H9 (cell line): ENCODE measurements around the gene PID1. TPM values are rescaled to one million over a fixed set of nuclear protein-coding genes. Genes with fewer than 3 reads are reported as not detected.

Experiments used
- DNase-seq: peaks from one replicate; pipeline ENCODE4 v3.0.0-alpha.2; 2017
- H2AFZ ChIP-seq: one replicate; pipeline ENCODE4 v1.6.1; 2013; ENCODE audit warnings: mild to moderate bottlenecking, low read length, control low read depth, moderate library complexity
- H2AK5ac ChIP-seq: 2 replicates; pipeline ENCODE4 v1.6.1; 2013; ENCODE audit warnings: low read length, control low read depth, mixed read lengths; ENCODE audit not compliant: insufficient read length
- H2BK120ac ChIP-seq: one replicate; pipeline ENCODE4 v1.6.1; 2013; ENCODE audit warnings: low read depth, mild to moderate bottlenecking, low read length, control low read depth, inconsistent platforms; ENCODE audit not compliant: poor library complexity, severe bottlenecking
- H2BK12ac ChIP-seq: 2 replicates; pipeline ENCODE4 v1.6.1; 2013; ENCODE audit warnings: low read length, control low read depth, mixed read lengths, low read depth; ENCODE audit not compliant: insufficient read length
- H2BK15ac ChIP-seq: 2 replicates; pipeline ENCODE4 v1.6.1; 2013; ENCODE audit warnings: low read depth, low read length, control low read depth
- H2BK20ac ChIP-seq: one replicate; pipeline ENCODE4 v1.6.1; 2013; ENCODE audit warnings: low read depth, mild to moderate bottlenecking, low read length, control low read depth, inconsistent platforms; ENCODE audit not compliant: poor library complexity, severe bottlenecking
- H2BK5ac ChIP-seq: 2 replicates; pipeline ENCODE4 v1.6.1; 2013; ENCODE audit warnings: low read length, control low read depth, mixed read lengths; ENCODE audit not compliant: insufficient read length
- H3K14ac ChIP-seq: 2 replicates; pipeline ENCODE4 v1.6.1; 2013; ENCODE audit warnings: low read length, control low read depth; ENCODE audit not compliant: insufficient read depth
- H3K18ac ChIP-seq: 2 replicates; pipeline ENCODE4 v1.6.1; 2013; ENCODE audit warnings: low read depth, mild to moderate bottlenecking, mixed read lengths, low read length, control low read depth; ENCODE audit not compliant: insufficient read length
- H3K23ac ChIP-seq: 2 replicates; pipeline ENCODE4 v1.6.1; 2013; ENCODE audit warnings: low read length, control low read depth, mixed read lengths, low read depth; ENCODE audit not compliant: insufficient read length
- H3K23me2 ChIP-seq: 2 replicates; pipeline ENCODE4 v1.6.1; 2013; ENCODE audit warnings: low read depth, mild to moderate bottlenecking, mixed read lengths, low read length, control low read depth; ENCODE audit not compliant: insufficient read length, poor library complexity, severe bottlenecking
- H3K27ac ChIP-seq: 2 replicates; pipeline ENCODE4 v1.5.1; 2013; ENCODE audit warnings: low read length, control low read depth, mixed read lengths, low read depth; ENCODE audit not compliant: insufficient read length
- H3K27me3 ChIP-seq: 2 replicates; pipeline ENCODE4 v1.6.1; 2013; ENCODE audit warnings: low read length, control low read depth, inconsistent platforms; ENCODE audit not compliant: insufficient read depth
- H3K4ac ChIP-seq: 2 replicates; pipeline ENCODE4 v1.6.1; 2013; ENCODE audit warnings: low read depth, mild to moderate bottlenecking, control low read depth, inconsistent platforms, low read length, moderate library complexity
- H3K4me1 ChIP-seq: 2 replicates; pipeline ENCODE4 v1.6.1; 2013; ENCODE audit warnings: low read length, control low read depth, inconsistent platforms; ENCODE audit not compliant: insufficient read depth
- H3K4me2 ChIP-seq: 2 replicates; pipeline ENCODE4 v1.6.1; 2013; ENCODE audit warnings: low read length, control low read depth, mixed read lengths; ENCODE audit not compliant: insufficient read length, insufficient read depth
- H3K56ac ChIP-seq: 2 replicates; pipeline ENCODE4 v1.6.1; 2013; ENCODE audit warnings: low read depth, mild to moderate bottlenecking, mixed read lengths, low read length, control low read depth; ENCODE audit not compliant: insufficient read length
- H3K79me1 ChIP-seq: 2 replicates; pipeline ENCODE4 v1.6.1; 2013; ENCODE audit warnings: low read depth, mild to moderate bottlenecking, moderate library complexity, low read length, control low read depth, inconsistent platforms; ENCODE audit not compliant: insufficient read depth, poor library complexity, severe bottlenecking
- H3K79me2 ChIP-seq: 2 replicates; pipeline ENCODE4 v1.6.1; 2013; ENCODE audit warnings: low read length, control low read depth, inconsistent platforms; ENCODE audit not compliant: insufficient read depth
- H3K9ac ChIP-seq: 2 replicates; pipeline ENCODE4 v1.6.1; 2013; ENCODE audit warnings: low read length, control low read depth, mixed read lengths; ENCODE audit not compliant: insufficient read length; ENCODE audit errors: extremely low read depth
- H3K9me3 ChIP-seq: one replicate; pipeline ENCODE4 v1.6.1; 2013; ENCODE audit warnings: low read depth, low read length, inconsistent platforms; ENCODE audit not compliant: control insufficient read depth
- H3T11ph ChIP-seq: one replicate; pipeline ENCODE4 v1.6.1; 2013; ENCODE audit warnings: mild to moderate bottlenecking, low read length, control low read depth, inconsistent platforms
- H4K20me1 ChIP-seq: one replicate; pipeline ENCODE4 v1.6.1; 2013; ENCODE audit not compliant: control insufficient read depth, insufficient read length, insufficient read depth
- H4K5ac ChIP-seq: 2 replicates; pipeline ENCODE4 v1.6.1; 2013; ENCODE audit warnings: low read depth, mild to moderate bottlenecking, mixed read lengths, low read length, control low read depth; ENCODE audit not compliant: insufficient read length
- H4K8ac ChIP-seq: replicated peaks from 2 replicates; pipeline ENCODE4 v1.6.1; 2013; ENCODE audit warnings: low read length, control low read depth, mixed read lengths, low read depth; ENCODE audit not compliant: insufficient read length
- H4K91ac ChIP-seq: 2 replicates; pipeline ENCODE4 v1.6.1; 2013; ENCODE audit warnings: low read depth, mild to moderate bottlenecking, moderate library complexity, mixed read lengths, low read length, control low read depth; ENCODE audit not compliant: insufficient read length
- H3K27ac Mint-ChIP-seq, 3 experiments: 2 replicates in 2 of 3; 3 replicates in 1 of 3; pipeline ENCODE4 v1.8.0; 2020 to 2021; ENCODE audit warnings: mixed read lengths in 3 of 3, mild to moderate bottlenecking in 1 of 3, moderate library complexity in 1 of 3
- H3K27me3 Mint-ChIP-seq: 2 replicates; pipeline ENCODE4 v1.8.0; 2021; ENCODE audit warnings: low read depth, mild to moderate bottlenecking, moderate library complexity, mixed read lengths
- H3K36me3 Mint-ChIP-seq, 3 experiments: 2 replicates in 2 of 3; 3 replicates in 1 of 3; pipeline ENCODE4 v1.8.0; 2020 to 2021; ENCODE audit warnings: low read depth in 3 of 3, mixed read lengths in 3 of 3; ENCODE audit not compliant: insufficient read depth in 1 of 3
- H3K4me1 Mint-ChIP-seq, 2 experiments: 2 replicates each; pipeline ENCODE4 v1.8.0; 2020; ENCODE audit warnings: mixed read lengths in 2 of 2
- H3K4me3 Mint-ChIP-seq, 2 experiments: 2 replicates in 1 of 2; 3 replicates in 1 of 2; pipeline ENCODE4 v1.8.0; 2020 to 2021; ENCODE audit warnings: mild to moderate bottlenecking in 2 of 2, mixed read lengths in 2 of 2, moderate library complexity in 1 of 2
- H3K9me3 Mint-ChIP-seq, 2 experiments: 2 replicates in 1 of 2; 3 replicates in 1 of 2; pipeline ENCODE4 v1.8.0; 2020; ENCODE audit warnings: mild to moderate bottlenecking in 2 of 2, mixed read lengths in 2 of 2, moderate library complexity in 1 of 2
- WGBS: extraction: QIAGEN DNeasy Blood & Tissue Kit; methylation state at CpG from one replicate; pipeline ENCODE4 v1.1.7; 2013; ENCODE audit warnings: missing lambda C conversion rate, low lambda C conversion rate, mixed read lengths; ENCODE audit not compliant: insufficient read length; ENCODE audit errors: extremely low coverage; 5-methylcytosine and 5-hydroxymethylcytosine counted together
- total RNA-seq: library from RNA; stranded (reverse); gene quantifications from 2 replicates; pipeline ENCODE4 v1.2.1, GENCODE V29; 2021
- TF ChIP-seq, protein P1 (sequence below): fragments of 200-600 bp; sonication (generic); conservative IDR thresholded peaks from 3 replicates; pipeline ENCODE4 v1.8.0; 2021; ENCODE audit warnings: antibody characterized with exemption, mild to moderate bottlenecking

Gene PID1
- total RNA-seq, 1 experiment from 2014 or later = 1.4 TPM

GRCh38 chr2:229130522-229130921 lies 140.6 kb downstream of the PID1 start:
- H3K56ac ChIP-seq = no peak overlapping the region
- TF ChIP-seq, protein P1, sequence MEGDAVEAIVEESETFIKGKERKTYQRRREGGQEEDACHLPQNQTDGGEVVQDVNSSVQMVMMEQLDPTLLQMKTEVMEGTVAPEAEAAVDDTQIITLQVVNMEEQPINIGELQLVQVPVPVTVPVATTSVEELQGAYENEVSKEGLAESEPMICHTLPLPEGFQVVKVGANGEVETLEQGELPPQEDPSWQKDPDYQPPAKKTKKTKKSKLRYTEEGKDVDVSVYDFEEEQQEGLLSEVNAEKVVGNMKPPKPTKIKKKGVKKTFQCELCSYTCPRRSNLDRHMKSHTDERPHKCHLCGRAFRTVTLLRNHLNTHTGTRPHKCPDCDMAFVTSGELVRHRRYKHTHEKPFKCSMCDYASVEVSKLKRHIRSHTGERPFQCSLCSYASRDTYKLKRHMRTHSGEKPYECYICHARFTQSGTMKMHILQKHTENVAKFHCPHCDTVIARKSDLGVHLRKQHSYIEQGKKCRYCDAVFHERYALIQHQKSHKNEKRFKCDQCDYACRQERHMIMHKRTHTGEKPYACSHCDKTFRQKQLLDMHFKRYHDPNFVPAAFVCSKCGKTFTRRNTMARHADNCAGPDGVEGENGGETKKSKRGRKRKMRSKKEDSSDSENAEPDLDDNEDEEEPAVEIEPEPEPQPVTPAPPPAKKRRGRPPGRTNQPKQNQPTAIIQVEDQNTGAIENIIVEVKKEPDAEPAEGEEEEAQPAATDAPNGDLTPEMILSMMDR = no peak
- no peaks in the 10 kb centered on the region for H3K79me2 ChIP-seq
- Mint-ChIP-seq H3K36me3 (peaks cover 0 to 2% (median 0%) of the 10 kb centered on the region in 3 experiments; a peak in 1 of 7 replicates), H3K4me1 (no peaks in the 10 kb centered on the region), H3K27ac (no peak overlapping the region), H3K27me3 (no peaks in the 10 kb centered on the region), H3K4me3 (no peak overlapping the region), H3K9me3 (peaks cover 1% of the 10 kb centered on the region in 2 experiments; a peak in 3 of 5 replicates)
- no peak overlapping the region for H3K27ac ChIP-seq
- no peak for DNase-seq
- H2AFZ ChIP-seq = no peak overlapping the region
- H2BK20ac ChIP-seq = no peak overlapping the region
- no peak overlapping the region for H4K8ac ChIP-seq
- H3K27me3 ChIP-seq = no peaks in the 10 kb centered on the region
- no peak overlapping the region for H3K18ac ChIP-seq
- no peaks in the 10 kb centered on the region for H4K20me1 ChIP-seq
- no peaks in the 10 kb centered on the region for H3K9me3 ChIP-seq
- H4K91ac ChIP-seq = no peak overlapping the region
- no peak overlapping the region for H2BK15ac ChIP-seq
- no peak overlapping the region for H3K9ac ChIP-seq
- no peaks in the 10 kb centered on the region for H3K79me1 ChIP-seq
- no peak overlapping the region for H3K4ac ChIP-seq
- H3K23me2 ChIP-seq = no peaks in the 10 kb centered on the region
- no peak overlapping the region for H3T11ph ChIP-seq
- no peak overlapping the region for H3K4me2 ChIP-seq
- WGBS = no CpG with 5 or more reads among the region's 6 CpGs
- no peak overlapping the region for H2BK12ac ChIP-seq
- H3K23ac ChIP-seq = no peak overlapping the region
- no peak overlapping the region for H2AK5ac ChIP-seq
- no peak overlapping the region for H3K14ac ChIP-seq
- H4K5ac ChIP-seq = no peak overlapping the region
- H3K4me1 ChIP-seq = no peaks in the 10 kb centered on the region
- no peak overlapping the region for H2BK5ac ChIP-seq
- H2BK120ac ChIP-seq = no peak overlapping the region
